ENCODE results near the gene ARL4D.

Gene ARL4D

DNA sequence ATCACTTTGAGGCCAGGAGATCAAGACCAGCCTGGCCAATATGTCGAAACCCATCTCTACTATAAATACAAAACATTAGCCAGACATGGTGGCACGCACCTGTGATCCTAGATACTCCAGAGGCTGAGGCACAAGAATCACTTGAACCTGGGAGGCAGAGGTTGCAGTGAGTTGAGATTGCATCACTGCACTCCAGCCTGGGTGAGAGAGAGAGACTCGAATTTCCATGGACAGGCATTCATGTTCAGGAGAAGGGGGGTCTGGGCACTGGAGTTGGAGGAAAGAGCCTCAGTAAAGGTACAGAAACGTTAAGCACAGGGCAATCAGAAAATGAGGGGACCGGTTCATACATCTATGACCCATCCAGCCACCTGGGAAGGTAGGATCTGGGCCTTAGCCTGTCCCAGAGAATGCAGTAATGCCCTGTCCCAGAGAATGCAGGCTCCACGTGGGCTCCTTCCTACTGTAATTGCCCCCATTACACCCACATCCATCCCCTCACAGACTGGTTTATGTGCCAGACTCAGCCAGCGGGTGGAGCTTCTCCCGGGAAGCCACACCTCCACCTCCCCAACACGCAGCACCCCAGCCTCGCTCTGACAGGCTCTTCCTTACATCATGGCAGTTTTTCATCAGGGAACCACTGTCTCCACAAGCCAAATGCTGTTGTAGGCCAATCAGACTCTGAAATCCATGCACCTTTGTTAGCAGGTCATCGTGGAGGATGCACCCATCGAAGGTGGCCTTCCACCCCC is 21.6 kb upstream of the ARL4D start:
- TF ChIP-seq, protein P1, sequence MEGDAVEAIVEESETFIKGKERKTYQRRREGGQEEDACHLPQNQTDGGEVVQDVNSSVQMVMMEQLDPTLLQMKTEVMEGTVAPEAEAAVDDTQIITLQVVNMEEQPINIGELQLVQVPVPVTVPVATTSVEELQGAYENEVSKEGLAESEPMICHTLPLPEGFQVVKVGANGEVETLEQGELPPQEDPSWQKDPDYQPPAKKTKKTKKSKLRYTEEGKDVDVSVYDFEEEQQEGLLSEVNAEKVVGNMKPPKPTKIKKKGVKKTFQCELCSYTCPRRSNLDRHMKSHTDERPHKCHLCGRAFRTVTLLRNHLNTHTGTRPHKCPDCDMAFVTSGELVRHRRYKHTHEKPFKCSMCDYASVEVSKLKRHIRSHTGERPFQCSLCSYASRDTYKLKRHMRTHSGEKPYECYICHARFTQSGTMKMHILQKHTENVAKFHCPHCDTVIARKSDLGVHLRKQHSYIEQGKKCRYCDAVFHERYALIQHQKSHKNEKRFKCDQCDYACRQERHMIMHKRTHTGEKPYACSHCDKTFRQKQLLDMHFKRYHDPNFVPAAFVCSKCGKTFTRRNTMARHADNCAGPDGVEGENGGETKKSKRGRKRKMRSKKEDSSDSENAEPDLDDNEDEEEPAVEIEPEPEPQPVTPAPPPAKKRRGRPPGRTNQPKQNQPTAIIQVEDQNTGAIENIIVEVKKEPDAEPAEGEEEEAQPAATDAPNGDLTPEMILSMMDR (conservative IDR thresholded peaks at IDR 0.05; ENCODE audit: control insufficient read depth, insufficient read depth, low read depth, low read length) = no peak

DNA sequence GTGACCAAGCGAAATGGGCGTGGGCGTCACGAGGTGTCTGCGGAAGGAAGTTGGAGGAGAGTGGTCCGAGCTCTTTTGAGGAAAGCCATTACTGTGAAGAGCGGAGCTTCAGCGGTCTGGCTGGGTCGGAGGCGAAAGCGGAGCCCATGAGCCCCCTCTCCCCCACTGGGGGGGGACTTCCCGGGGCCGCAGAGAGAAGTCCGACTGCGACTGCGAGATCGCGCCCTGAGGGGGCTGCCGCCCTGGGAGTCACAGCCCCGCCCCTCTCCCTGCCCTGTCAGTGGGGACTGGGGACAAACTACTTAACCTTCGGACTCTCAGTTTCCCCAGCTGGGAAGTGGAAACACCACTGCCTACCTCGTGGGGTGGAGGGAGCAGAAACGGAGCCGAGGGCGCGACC is 20.0 kb upstream of the ARL4D start:
- no peak for DNase-seq (ENCODE audit: low read depth)
- no peak overlapping the region for H3K4me3 ChIP-seq (ENCODE audit: control insufficient read depth, low read depth, low read length)
- TF ChIP-seq, protein P1 (conservative IDR thresholded peaks at IDR 0.05; ENCODE audit: control insufficient read depth, insufficient read depth, low read depth, low read length) = no peak

More for the DNA sequence above, 21.6 kb upstream of the ARL4D start:
- no peak for DNase-seq (ENCODE audit: low read depth)
- H3K4me3 ChIP-seq (ENCODE audit: control insufficient read depth, low read depth, low read length) = no peak overlapping the region

DNA sequence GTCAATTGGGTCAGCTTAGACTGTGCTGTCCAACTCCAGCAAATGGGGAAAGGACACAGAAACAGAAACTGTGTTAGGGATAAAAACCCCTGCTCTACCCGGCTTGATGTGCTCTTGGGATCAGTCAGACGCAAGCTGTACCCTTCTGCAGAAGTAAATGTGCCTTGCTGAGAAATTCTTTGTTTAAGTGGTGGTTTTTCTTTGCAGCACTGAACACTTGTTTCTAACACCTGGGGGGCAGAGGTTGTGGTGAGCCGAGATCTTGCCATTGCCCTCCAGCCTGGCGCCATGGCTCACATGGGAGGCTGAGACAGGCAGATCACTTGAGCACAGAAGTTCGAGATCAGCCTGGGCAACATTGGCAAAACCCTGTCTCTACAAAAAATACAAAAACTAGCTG is 18.5 kb upstream of the ARL4D start:
- no peak overlapping the region for H3K4me3 ChIP-seq (ENCODE audit: control insufficient read depth, low read depth, low read length)
- no peak for DNase-seq (ENCODE audit: low read depth)
- TF ChIP-seq, protein P1 (conservative IDR thresholded peaks at IDR 0.05; ENCODE audit: control insufficient read depth, insufficient read depth, low read depth, low read length) = no peak

DNA sequence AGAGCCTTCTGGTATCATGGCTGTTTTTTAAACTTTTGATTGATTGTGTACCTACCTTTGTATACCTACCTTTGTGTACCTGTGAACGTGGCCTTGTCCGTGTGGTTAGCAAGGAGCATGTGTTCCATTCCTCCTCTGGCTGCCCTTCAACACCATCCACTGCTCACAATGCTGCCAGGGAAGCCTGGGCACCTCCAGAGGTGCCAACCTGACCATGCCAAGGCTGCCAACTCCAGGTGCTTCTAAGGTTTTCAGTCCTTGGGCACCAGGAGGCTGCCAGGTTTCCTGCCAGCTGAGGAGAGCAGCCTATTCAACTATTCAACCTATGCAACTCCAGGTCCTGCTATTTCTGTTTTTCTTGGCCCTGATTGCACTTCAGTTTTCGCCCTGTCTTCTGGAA is 17.6 kb upstream of the ARL4D start:
- TF ChIP-seq, protein P1 (conservative IDR thresholded peaks at IDR 0.05; ENCODE audit: control insufficient read depth, insufficient read depth, low read depth, low read length) = no peak
- H3K4me3 ChIP-seq (ENCODE audit: control insufficient read depth, low read depth, low read length) = no peak overlapping the region
- no peak for DNase-seq (ENCODE audit: low read depth)

DNA sequence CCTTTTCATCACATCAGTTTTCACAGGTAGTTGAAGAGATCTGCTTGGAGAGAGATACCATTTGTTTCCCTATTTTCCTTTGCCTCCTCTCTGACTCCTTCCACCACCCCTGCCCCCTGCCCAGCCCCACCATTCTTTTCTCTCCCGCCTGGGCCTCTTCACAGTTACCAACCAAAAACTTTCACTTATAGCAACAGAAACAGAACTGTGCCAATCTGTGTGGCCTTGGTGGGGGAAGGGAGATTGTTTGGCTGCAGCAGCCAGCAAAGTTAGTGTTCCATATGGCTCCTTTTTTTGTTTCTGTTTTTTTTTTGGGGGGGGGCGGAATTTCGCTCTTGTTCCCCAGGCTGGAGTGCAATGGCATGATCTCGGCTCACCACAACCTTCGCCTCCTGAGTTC is 17.2 kb upstream of the ARL4D start:
- no peak overlapping the region for H3K4me3 ChIP-seq (ENCODE audit: control insufficient read depth, low read depth, low read length)
- TF ChIP-seq, protein P1 (conservative IDR thresholded peaks at IDR 0.05; ENCODE audit: control insufficient read depth, insufficient read depth, low read depth, low read length) = no peak
- no peak for DNase-seq (ENCODE audit: low read depth)

DNA sequence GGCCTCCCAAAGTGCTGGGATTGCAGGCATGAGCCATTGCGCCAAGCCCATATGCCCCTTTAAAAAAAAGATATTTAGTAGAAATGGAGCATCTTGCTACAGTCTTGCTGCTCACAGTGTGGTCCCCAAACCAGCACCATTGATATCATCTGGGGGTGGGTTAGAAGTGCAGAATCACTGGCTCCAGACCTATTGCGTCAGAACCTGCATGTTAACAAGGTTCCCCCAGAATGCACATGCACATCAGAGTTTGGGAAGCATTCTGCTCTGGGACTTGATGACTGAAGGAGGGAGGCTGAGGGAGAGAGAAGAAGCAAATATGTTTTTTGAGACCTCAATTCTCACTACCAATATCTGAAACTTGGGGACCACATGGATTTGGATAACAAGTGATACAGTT is 16.0 kb upstream of the ARL4D start:
- TF ChIP-seq, protein P1 (conservative IDR thresholded peaks at IDR 0.05; ENCODE audit: control insufficient read depth, insufficient read depth, low read depth, low read length) = no peak
- DNase-seq (ENCODE audit: low read depth) = no peak

More for the DNA sequence above, 16.0 kb upstream of the ARL4D start:
- no peak overlapping the region for H3K4me3 ChIP-seq (ENCODE audit: control insufficient read depth, low read depth, low read length)
